CD14-positive monocyte (primary cell): ENCODE results near the gene IRGC. TPM values are rescaled to one million over a fixed set of nuclear protein-coding genes. Genes with fewer than 3 reads are reported as not detected.

Experiments used
- DNase-seq, 3 donors: peaks; one replicate each; pipeline ENCODE4 v3.0.0-alpha.2; 2011 to 2022
- H2AFZ ChIP-seq: 2 replicates; pipeline ENCODE4 v1.6.0; 2012; ENCODE audit warnings: mild to moderate bottlenecking, low read depth, low read length, inconsistent platforms; ENCODE audit not compliant: insufficient read depth, poor library complexity, severe bottlenecking
- H3K27ac ChIP-seq, 2 donors: 1 replicate in 1 of 2; 2 replicates in 1 of 2; pipeline ENCODE4 v1.5.1; 2012 to 2013; ENCODE audit warnings: low read length in 2 of 2, control low read depth in 1 of 2, inconsistent platforms in 1 of 2, low read depth in 1 of 2, mild to moderate bottlenecking in 1 of 2
- H3K27me3 ChIP-seq, 2 donors: one replicate each; pipeline versions ENCODE4 v1.6.0 to v1.6.1; 2011 to 2013; ENCODE audit warnings: low read length in 2 of 2; ENCODE audit not compliant: control insufficient read depth in 2 of 2, insufficient read depth in 2 of 2
- H3K36me3 ChIP-seq, 2 donors: replicated peaks in 1 of 2; 1 replicate in 1 of 2; 2 replicates in 1 of 2; pipeline versions ENCODE4 v1.5.1 to v1.6.1; 2012 to 2013; ENCODE audit warnings: low read length in 2 of 2, control low read depth in 1 of 2, inconsistent platforms in 1 of 2, mild to moderate bottlenecking in 1 of 2; ENCODE audit not compliant: insufficient read depth in 2 of 2, control insufficient read depth in 1 of 2
- H3K4me1 ChIP-seq, 2 donors: 1 replicate in 1 of 2; 2 replicates in 1 of 2; pipeline versions ENCODE4 v1.5.1 to v1.6.1; 2012 to 2013; ENCODE audit warnings: low read length in 2 of 2, control low read depth in 1 of 2, inconsistent platforms in 1 of 2, mild to moderate bottlenecking in 1 of 2, moderate library complexity in 1 of 2; ENCODE audit not compliant: insufficient read depth in 2 of 2, control insufficient read depth in 1 of 2
- H3K4me2 ChIP-seq: replicated peaks from 2 replicates; pipeline ENCODE3; 2012; ENCODE audit warnings: low read length, moderate library complexity, mild to moderate bottlenecking; ENCODE audit not compliant: poor library complexity, severe bottlenecking; ENCODE audit errors: extremely low read depth
- H3K4me3 ChIP-seq, 3 experiments: fragments of 200-600 bp in 1 of 3; sonication (generic) in 1 of 3; replicated peaks in 1 of 3; 1 replicate in 2 of 3; 2 replicates in 1 of 3; pipeline ENCODE4 v1.5.1; 2011 to 2013; ENCODE audit warnings: low read length in 3 of 3, mild to moderate bottlenecking in 3 of 3, control low read depth in 2 of 3, low read depth in 2 of 3, inconsistent platforms in 1 of 3, moderate library complexity in 1 of 3
- H3K79me2 ChIP-seq: 2 replicates; pipeline ENCODE4 v1.6.0; 2012; ENCODE audit warnings: mild to moderate bottlenecking, control low read depth, inconsistent platforms, low read length, moderate library complexity; ENCODE audit not compliant: insufficient read depth
- H3K9ac ChIP-seq: 2 replicates; pipeline ENCODE4 v1.6.0; 2017; ENCODE audit warnings: low read length, mild to moderate bottlenecking; ENCODE audit not compliant: insufficient read depth, poor library complexity, severe bottlenecking
- H3K9me3 ChIP-seq, 2 donors: replicated peaks in 1 of 2; 1 replicate in 1 of 2; 2 replicates in 1 of 2; pipeline versions ENCODE4 v1.5.1 to v1.6.1; 2012 to 2013; ENCODE audit warnings: low read length in 2 of 2, control low read depth in 1 of 2; ENCODE audit not compliant: control insufficient read depth in 1 of 2, insufficient read depth in 1 of 2
- H4K20me1 ChIP-seq: 2 replicates; pipeline ENCODE4 v1.6.0; 2012; ENCODE audit warnings: mild to moderate bottlenecking, low read length, control low read depth, moderate library complexity; ENCODE audit not compliant: insufficient read depth
- H3K27ac Mint-ChIP-seq, 7 donors: one replicate each; pipeline ENCODE4 v1.8.0; 2020; ENCODE audit warnings: mild to moderate bottlenecking in 7 of 7, mixed read lengths in 7 of 7, moderate library complexity in 6 of 7, inconsistent platforms in 2 of 7
- H3K27me3 Mint-ChIP-seq, 3 donors: one replicate each; pipeline ENCODE4 v1.8.0; 2021 to 2022; ENCODE audit warnings: low read depth in 3 of 3, mild to moderate bottlenecking in 3 of 3, mixed read lengths in 3 of 3, moderate library complexity in 3 of 3, inconsistent platforms in 1 of 3
- H3K36me3 Mint-ChIP-seq, 2 donors: one replicate each; pipeline ENCODE4 v1.8.0; 2020; ENCODE audit warnings: mixed read lengths in 2 of 2, inconsistent platforms in 1 of 2, mild to moderate bottlenecking in 1 of 2
- H3K4me1 Mint-ChIP-seq: one replicate; pipeline ENCODE4 v1.8.0; 2020; ENCODE audit warnings: mild to moderate bottlenecking, mixed read lengths
- H3K4me3 Mint-ChIP-seq, 2 donors: one replicate each; pipeline ENCODE4 v1.8.0; 2020; ENCODE audit warnings: mild to moderate bottlenecking in 2 of 2, mixed read lengths in 2 of 2, moderate library complexity in 1 of 2
- H3K9me3 Mint-ChIP-seq, 7 donors: one replicate each; pipeline ENCODE4 v1.8.0; 2020 to 2022; ENCODE audit warnings: mixed read lengths in 7 of 7, mild to moderate bottlenecking in 6 of 7, moderate library complexity in 6 of 7, inconsistent platforms in 2 of 7
- WGBS: methylation state at CpG from one replicate; pipeline ENCODE4 v1.1.5; 2013; ENCODE audit warnings: missing lambda C conversion rate; ENCODE audit not compliant: insufficient coverage; 5-methylcytosine and 5-hydroxymethylcytosine counted together
- intact Hi-C, 2 donors: fragments of 100-400 bp; cut with micrococcal nuclease; formaldehyde crosslinking; loops; one replicate each; pipeline versions ENCODE4 v1.15.0 to v1.15.1; 2023
- polyA plus RNA-seq, 3 donors: library from polyadenylated mRNA; depleted of rRNA in 1 of 3; unstranded in 2 of 3; stranded (reverse) in 1 of 3; fragments of 300-500 nt in 2 of 3; fragments of >200 nt in 1 of 3; fragmentation: Illumina TruSeq in 2 of 3; gene quantifications; 1 replicate in 2 of 3; 2 replicates in 1 of 3; pipeline ENCODE4 v1.2.3, GENCODE V29; 2012 to 2021
- TF ChIP-seq, protein P1 (sequence below): fragments of 200-600 bp; IDR thresholded peaks from one replicate; pipeline ENCODE4 v1.8.0; 2022; ENCODE audit warnings: antibody characterized with exemption, mild to moderate bottlenecking

Gene IRGC
- polyA plus RNA-seq, 3 donors = not detected

DNA sequence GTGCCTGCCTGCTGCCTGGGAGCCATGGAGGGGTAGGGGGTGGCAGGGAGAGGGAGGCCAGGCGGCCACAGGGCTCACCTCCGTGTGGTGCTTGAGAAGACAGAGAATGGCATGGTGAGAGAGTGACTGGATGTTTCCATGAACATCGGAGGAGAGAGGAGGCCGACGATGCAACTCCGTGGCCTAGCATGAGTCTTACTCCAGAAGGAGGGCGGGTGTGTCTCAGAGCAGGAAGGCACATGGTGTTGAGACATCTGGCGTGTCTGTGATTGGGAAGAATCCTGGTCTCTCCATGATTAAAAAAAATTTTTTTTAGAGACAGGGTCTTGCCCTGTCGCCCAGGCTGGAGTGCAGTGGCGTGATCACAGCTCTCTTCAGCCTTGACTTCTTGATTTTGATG is 5.1 kb downstream of the IRGC start:
- H3K36me3 ChIP-seq = no peaks in the 10 kb centered on the region

DNA sequence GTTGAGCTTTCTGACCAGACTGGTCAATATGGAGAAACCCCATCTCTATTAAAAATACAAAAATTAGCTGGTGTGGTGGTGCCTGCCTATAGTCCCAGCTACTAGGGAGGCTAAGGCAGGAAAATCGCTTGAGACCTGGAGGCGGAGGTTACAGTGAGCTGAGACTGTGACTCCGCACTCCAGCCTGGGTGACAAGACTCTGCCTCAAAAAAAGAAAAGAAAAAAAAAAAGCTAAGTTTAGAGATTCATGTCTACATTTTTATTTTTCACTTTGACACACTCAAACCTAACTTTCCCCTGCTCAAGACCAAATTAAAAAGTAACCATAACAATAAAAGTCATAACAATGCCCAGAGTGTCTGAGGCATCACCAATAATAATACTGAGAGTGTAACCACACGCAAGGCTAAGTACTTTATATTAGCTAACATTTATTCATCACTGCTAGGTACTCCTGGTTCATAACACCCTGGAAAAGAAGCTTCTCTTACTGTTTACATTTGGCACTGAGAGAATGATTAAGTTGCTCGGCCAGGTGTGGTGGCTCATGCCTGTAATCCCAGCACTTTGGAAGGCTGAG is 5.7 kb downstream of the IRGC start:
- WGBS = 100% methylated on average over 3 of the region's 5 CpGs
- H3K36me3 ChIP-seq = no peaks in the 10 kb centered on the region
- H3K27me3 ChIP-seq = no peaks in the 10 kb centered on the region
- no peaks in the 10 kb centered on the region for H4K20me1 ChIP-seq
- Mint-ChIP-seq H3K4me3 (no peak overlapping the region), H3K27ac (peak overlapping the region in 1 of 7 donors; percentile 73), H3K36me3 (no peaks in the 10 kb centered on the region), H3K4me1 (peaks cover 18% of the 10 kb centered on the region), H3K27me3 (peaks cover 16 to 23% (median 20%) of the 10 kb centered on the region in 3 donors), H3K9me3 (peaks cover 0 to 1% (median 0%) of the 10 kb centered on the region in 7 donors)
- no peak overlapping the region for H3K27ac ChIP-seq
- intact Hi-C loops = no loop called here
- H3K9me3 ChIP-seq = no peaks in the 10 kb centered on the region
- no peak overlapping the region for H3K4me2 ChIP-seq
- no peak for DNase-seq
- H3K4me3 ChIP-seq = no peak overlapping the region
- no peak overlapping the region for H3K9ac ChIP-seq
- H3K4me1 ChIP-seq = peaks cover 17 to 18% of the 10 kb centered on the region in 2 donors
- H3K79me2 ChIP-seq = no peaks in the 10 kb centered on the region
- no peak overlapping the region for H2AFZ ChIP-seq
- TF ChIP-seq, protein P1, sequence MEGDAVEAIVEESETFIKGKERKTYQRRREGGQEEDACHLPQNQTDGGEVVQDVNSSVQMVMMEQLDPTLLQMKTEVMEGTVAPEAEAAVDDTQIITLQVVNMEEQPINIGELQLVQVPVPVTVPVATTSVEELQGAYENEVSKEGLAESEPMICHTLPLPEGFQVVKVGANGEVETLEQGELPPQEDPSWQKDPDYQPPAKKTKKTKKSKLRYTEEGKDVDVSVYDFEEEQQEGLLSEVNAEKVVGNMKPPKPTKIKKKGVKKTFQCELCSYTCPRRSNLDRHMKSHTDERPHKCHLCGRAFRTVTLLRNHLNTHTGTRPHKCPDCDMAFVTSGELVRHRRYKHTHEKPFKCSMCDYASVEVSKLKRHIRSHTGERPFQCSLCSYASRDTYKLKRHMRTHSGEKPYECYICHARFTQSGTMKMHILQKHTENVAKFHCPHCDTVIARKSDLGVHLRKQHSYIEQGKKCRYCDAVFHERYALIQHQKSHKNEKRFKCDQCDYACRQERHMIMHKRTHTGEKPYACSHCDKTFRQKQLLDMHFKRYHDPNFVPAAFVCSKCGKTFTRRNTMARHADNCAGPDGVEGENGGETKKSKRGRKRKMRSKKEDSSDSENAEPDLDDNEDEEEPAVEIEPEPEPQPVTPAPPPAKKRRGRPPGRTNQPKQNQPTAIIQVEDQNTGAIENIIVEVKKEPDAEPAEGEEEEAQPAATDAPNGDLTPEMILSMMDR = no peak

More for the DNA sequence above, 5.1 kb downstream of the IRGC start:
- Histone ChIP-seq H3K27ac (no peak overlapping the region), H4K20me1 (no peaks in the 10 kb centered on the region), H3K79me2 (no peaks in the 10 kb centered on the region), H3K4me2 (no peak overlapping the region), H3K27me3 (no peaks in the 10 kb centered on the region), H2AFZ (no peak overlapping the region), H3K4me3 (no peak overlapping the region), H3K9ac (no peak overlapping the region), H3K9me3 (no peaks in the 10 kb centered on the region), H3K4me1 (peaks cover 11 to 12% of the 10 kb centered on the region in 2 donors)
- no peaks in the 10 kb centered on the region for H3K36me3 Mint-ChIP-seq
- TF ChIP-seq, protein P1 = no peak
- 70% methylated on average over 8 of the region's 10 CpGs for WGBS
- peaks cover 13% of the 10 kb centered on the region for H3K4me1 Mint-ChIP-seq
- peaks cover 17 to 26% (median 20%) of the 10 kb centered on the region in 3 donors for H3K27me3 Mint-ChIP-seq
- no peak for DNase-seq
- intact Hi-C loops = no loop called here
- peaks cover 0 to 1% (median 0%) of the 10 kb centered on the region in 7 donors for H3K9me3 Mint-ChIP-seq
- peak overlapping the region in 1 of 7 donors; percentile 73 for H3K27ac Mint-ChIP-seq
- no peak overlapping the region for H3K4me3 Mint-ChIP-seq
